ENCODE data around the gene TAGLN.

Gene TAGLN

DNA sequence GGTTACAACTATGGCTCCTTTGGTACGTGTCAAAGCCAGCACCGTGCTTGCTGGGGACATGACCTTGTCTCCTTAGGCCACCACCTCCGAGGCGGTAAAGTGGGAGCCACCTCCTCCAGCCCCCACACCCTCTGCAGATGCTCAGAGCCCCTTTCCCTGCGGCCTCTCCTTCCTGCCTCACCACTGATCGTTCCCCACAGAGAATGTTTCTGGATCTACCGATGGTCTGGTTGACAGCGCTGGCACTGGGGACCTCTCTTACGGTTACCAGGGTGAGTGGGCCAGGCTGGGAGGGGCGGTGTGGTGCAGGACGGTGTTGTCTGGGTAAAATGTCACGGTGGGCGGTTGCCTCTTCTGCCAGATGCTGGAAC is 11.8 kb upstream of the TAGLN start:
- Histone ChIP-seq H3K4me3 (ENCODE audit: low read length, poor library complexity, severe bottlenecking) (no peak overlapping the region), H3F3A (ENCODE audit: low read depth) (no peaks in the 10 kb centered on the region), H3K79me2 (ENCODE audit: insufficient read depth, low read length) (no peaks in the 10 kb centered on the region), H3K27me3 (ENCODE audit: insufficient read depth, low read length, poor library complexity, severe bottlenecking) (no peaks in the 10 kb centered on the region), H3K9me2 (replicated peaks; ENCODE audit: low read depth, low read length) (no peaks in the 10 kb centered on the region), H3K36me3 (ENCODE audit: insufficient read depth, low read length) (no peaks in the 10 kb centered on the region; the same call in 1 of the 2 replicates), H3K9ac (ENCODE audit: low read depth, low read length, poor library complexity, severe bottlenecking) (no peak overlapping the region), H3K4me1 (ENCODE audit: insufficient read depth, low read length, poor library complexity, severe bottlenecking) (no peaks in the 10 kb centered on the region), H2AFZ (ENCODE audit: low read length) (no peak overlapping the region), H3K4me2 (ENCODE audit: low read depth, low read length, poor library complexity, severe bottlenecking) (no peak overlapping the region), H4K20me1 (ENCODE audit: insufficient read depth, low read length, poor library complexity, severe bottlenecking) (no peaks in the 10 kb centered on the region), H3K9me3 (ENCODE audit: insufficient read depth, low read depth, low read length) (no peaks in the 10 kb centered on the region)
- TF ChIP-seq, protein P1, sequence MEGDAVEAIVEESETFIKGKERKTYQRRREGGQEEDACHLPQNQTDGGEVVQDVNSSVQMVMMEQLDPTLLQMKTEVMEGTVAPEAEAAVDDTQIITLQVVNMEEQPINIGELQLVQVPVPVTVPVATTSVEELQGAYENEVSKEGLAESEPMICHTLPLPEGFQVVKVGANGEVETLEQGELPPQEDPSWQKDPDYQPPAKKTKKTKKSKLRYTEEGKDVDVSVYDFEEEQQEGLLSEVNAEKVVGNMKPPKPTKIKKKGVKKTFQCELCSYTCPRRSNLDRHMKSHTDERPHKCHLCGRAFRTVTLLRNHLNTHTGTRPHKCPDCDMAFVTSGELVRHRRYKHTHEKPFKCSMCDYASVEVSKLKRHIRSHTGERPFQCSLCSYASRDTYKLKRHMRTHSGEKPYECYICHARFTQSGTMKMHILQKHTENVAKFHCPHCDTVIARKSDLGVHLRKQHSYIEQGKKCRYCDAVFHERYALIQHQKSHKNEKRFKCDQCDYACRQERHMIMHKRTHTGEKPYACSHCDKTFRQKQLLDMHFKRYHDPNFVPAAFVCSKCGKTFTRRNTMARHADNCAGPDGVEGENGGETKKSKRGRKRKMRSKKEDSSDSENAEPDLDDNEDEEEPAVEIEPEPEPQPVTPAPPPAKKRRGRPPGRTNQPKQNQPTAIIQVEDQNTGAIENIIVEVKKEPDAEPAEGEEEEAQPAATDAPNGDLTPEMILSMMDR (conservative IDR thresholded peaks at IDR 0.05; ENCODE audit: low read length), result no peak
- no peak for TF ChIP-seq EZH2phosphoT487 (IDR thresholded peaks at IDR 0.05; ENCODE audit: borderline replicate concordance)

DNA sequence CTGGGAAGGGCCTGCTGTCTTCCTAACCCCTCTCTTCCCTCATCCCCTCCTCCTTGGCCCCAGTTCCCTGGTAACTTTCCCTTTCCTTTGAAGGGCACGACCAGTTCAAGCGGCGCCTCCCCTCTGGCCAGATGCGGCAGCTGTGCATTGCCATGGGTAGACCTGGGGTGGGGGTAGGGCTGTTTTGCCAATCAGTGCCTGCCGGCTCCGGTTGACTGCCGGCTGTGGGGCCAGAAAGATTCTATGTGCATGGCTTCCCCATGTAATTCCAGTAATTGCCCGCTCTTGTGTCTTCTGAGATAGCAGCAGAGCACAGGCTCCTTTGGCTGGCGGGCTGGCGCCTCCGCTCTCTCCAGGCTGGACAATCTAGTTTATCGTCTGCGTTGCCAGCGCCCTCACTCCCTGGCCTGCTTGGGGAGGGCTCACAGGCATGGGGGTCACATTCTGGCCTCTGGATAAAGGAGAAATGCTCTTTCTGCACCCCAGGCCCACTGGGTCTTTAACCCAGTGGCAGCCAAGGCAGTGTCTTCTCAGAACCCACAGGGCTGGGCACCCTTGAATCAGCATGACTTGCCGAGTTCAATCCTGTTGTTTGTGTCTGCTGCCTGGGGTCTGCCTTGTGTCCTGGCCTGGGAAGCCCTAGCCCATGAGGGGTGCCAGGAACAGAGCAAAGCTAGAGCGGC is 11.2 kb upstream of the TAGLN start:
- no peak overlapping the region for H3K4me3 ChIP-seq (ENCODE audit: low read length, poor library complexity, severe bottlenecking)
- no peaks in the 10 kb centered on the region for H4K20me1 ChIP-seq (ENCODE audit: insufficient read depth, low read length, poor library complexity, severe bottlenecking)
- H3F3A ChIP-seq (ENCODE audit: low read depth), result no peaks in the 10 kb centered on the region
- no peak for TF ChIP-seq EZH2phosphoT487 (IDR thresholded peaks at IDR 0.05; ENCODE audit: borderline replicate concordance)
- TF ChIP-seq, protein P1 (conservative IDR thresholded peaks at IDR 0.05; ENCODE audit: low read length), result no peak
- no peak overlapping the region for H3K4me2 ChIP-seq (ENCODE audit: low read depth, low read length, poor library complexity, severe bottlenecking)
- H3K9ac ChIP-seq (ENCODE audit: low read depth, low read length, poor library complexity, severe bottlenecking), result no peak overlapping the region
- no peaks in the 10 kb centered on the region for H3K27me3 ChIP-seq (ENCODE audit: insufficient read depth, low read length, poor library complexity, severe bottlenecking)
- no peak overlapping the region for H2AFZ ChIP-seq (ENCODE audit: low read length)
- no peaks in the 10 kb centered on the region for H3K9me2 ChIP-seq (replicated peaks; ENCODE audit: low read depth, low read length)
- no peaks in the 10 kb centered on the region for H3K79me2 ChIP-seq (ENCODE audit: insufficient read depth, low read length)
- H3K4me1 ChIP-seq (ENCODE audit: insufficient read depth, low read length, poor library complexity, severe bottlenecking), result no peaks in the 10 kb centered on the region
- H3K9me3 ChIP-seq (ENCODE audit: insufficient read depth, low read depth, low read length), result no peaks in the 10 kb centered on the region
- no peaks in the 10 kb centered on the region; the same call in 1 of the 2 replicates for H3K36me3 ChIP-seq (ENCODE audit: insufficient read depth, low read length)

DNA sequence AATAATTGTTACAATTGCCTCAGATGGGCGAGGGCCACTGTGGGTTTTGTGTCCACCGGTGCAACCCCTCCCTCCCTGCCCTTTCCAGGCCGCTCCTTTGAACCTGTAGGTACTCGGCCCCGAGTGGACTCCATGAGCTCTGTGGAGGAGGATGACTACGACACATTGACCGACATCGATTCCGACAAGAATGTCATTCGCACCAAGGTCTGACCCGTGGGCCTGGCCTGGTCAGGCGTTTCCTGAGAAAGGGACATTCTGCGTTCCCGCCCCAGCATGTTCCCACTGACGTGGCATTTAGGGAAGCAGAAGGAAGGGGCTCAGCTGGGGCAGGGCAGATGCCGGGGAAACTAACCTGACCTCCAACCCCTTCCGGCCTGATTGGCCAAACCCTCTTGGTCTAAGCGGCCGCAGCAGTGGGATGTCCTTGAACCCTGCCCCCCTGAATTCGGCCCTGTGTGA is 10.5 kb upstream of the TAGLN start:
- Histone ChIP-seq H3K4me2 (ENCODE audit: low read depth, low read length, poor library complexity, severe bottlenecking) (no peak overlapping the region), H3K27me3 (ENCODE audit: insufficient read depth, low read length, poor library complexity, severe bottlenecking) (no peaks in the 10 kb centered on the region), H4K20me1 (ENCODE audit: insufficient read depth, low read length, poor library complexity, severe bottlenecking) (no peaks in the 10 kb centered on the region), H3K36me3 (ENCODE audit: insufficient read depth, low read length) (no peaks in the 10 kb centered on the region; the same call in 1 of the 2 replicates), H3K4me1 (ENCODE audit: insufficient read depth, low read length, poor library complexity, severe bottlenecking) (no peaks in the 10 kb centered on the region), H3K9ac (ENCODE audit: low read depth, low read length, poor library complexity, severe bottlenecking) (no peak overlapping the region), H2AFZ (ENCODE audit: low read length) (no peak overlapping the region), H3K79me2 (ENCODE audit: insufficient read depth, low read length) (no peaks in the 10 kb centered on the region), H3K9me3 (ENCODE audit: insufficient read depth, low read depth, low read length) (no peaks in the 10 kb centered on the region), H3F3A (ENCODE audit: low read depth) (no peaks in the 10 kb centered on the region), H3K9me2 (replicated peaks; ENCODE audit: low read depth, low read length) (no peaks in the 10 kb centered on the region), H3K4me3 (ENCODE audit: low read length, poor library complexity, severe bottlenecking) (no peak overlapping the region)
- TF ChIP-seq EZH2phosphoT487 (IDR thresholded peaks at IDR 0.05; ENCODE audit: borderline replicate concordance), result no peak
- TF ChIP-seq, protein P1 (conservative IDR thresholded peaks at IDR 0.05; ENCODE audit: low read length), result no peak
